Measurements from ENCODE around the gene RSBN1L.

DNA sequence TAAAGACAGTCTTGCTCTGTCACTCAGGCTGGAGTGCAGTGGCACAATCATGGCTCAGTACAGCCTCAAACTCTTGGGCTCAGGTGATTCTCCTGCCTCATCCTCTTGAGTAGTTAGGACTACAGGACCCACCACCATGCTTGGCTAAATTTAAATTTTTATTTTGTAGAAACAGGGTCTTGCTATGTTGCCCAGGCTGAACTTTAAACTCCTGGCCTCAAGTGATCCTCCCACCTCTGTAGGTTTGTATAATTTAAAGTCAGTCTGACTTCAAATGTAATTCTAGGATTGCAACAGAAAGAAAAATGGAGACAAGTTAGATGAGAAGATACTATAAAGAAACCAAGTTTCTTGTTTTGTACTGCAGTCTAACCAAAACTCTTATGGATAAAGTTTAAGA lies 90.5 kb downstream of the RSBN1L start:
- TF ChIP-seq, protein P1, sequence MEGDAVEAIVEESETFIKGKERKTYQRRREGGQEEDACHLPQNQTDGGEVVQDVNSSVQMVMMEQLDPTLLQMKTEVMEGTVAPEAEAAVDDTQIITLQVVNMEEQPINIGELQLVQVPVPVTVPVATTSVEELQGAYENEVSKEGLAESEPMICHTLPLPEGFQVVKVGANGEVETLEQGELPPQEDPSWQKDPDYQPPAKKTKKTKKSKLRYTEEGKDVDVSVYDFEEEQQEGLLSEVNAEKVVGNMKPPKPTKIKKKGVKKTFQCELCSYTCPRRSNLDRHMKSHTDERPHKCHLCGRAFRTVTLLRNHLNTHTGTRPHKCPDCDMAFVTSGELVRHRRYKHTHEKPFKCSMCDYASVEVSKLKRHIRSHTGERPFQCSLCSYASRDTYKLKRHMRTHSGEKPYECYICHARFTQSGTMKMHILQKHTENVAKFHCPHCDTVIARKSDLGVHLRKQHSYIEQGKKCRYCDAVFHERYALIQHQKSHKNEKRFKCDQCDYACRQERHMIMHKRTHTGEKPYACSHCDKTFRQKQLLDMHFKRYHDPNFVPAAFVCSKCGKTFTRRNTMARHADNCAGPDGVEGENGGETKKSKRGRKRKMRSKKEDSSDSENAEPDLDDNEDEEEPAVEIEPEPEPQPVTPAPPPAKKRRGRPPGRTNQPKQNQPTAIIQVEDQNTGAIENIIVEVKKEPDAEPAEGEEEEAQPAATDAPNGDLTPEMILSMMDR (IDR thresholded peaks at IDR 0.05; ENCODE audit: insufficient read depth, low read depth, low read length): no peak
- no peak for TF ChIP-seq EZH2 (IDR thresholded peaks at IDR 0.05; ENCODE audit: insufficient read depth, low read length)

Measured in astrocyte (in vitro differentiated cells and primary cell).